Calu3 (cell line): ENCODE measurements around the gene MEI1. TPM values are rescaled to one million over a fixed set of nuclear protein-coding genes. Genes with fewer than 3 reads are reported as not detected.
"Not testable (repeated sequence)": the region's sequence is repeated elsewhere in the genome, so short reads cannot be mapped to it uniquely, and the experiment has no call there.

Experiments
- BruUV-seq: library from RNA; stranded (reverse); fragments of 400-500 nt; replicated peaks from 2 replicates; lab custom pipeline; 2021; lab: Mats Ljungman, UMichigan
- CTCF ChIA-PET: fragments of 300-600 bp; sonication (Branson Sonifier 250); formaldehyde crosslinking; loops from one replicate; lab custom pipeline; 2022; ENCODE audit warnings: antibody characterized with exemption; lab: Charles Lee
- DNase-seq: peaks from one replicate; pipeline ENCODE4 v3.0.0; 2022
- H3K27ac Mint-ChIP-seq: one replicate; pipeline ENCODE4 v1.8.0; 2022; ENCODE audit warnings: mixed read lengths; ENCODE audit not compliant: unreplicated experiment
- H3K27me3 Mint-ChIP-seq: one replicate; pipeline ENCODE4 v1.8.0; 2022; ENCODE audit warnings: mixed read lengths; ENCODE audit not compliant: unreplicated experiment
- H3K36me3 Mint-ChIP-seq: one replicate; pipeline ENCODE4 v1.8.0; 2022; ENCODE audit warnings: mild to moderate bottlenecking, moderate library complexity, mixed read lengths; ENCODE audit not compliant: insufficient read depth, unreplicated experiment
- H3K4me1 Mint-ChIP-seq: one replicate; pipeline ENCODE4 v1.8.0; 2022; ENCODE audit warnings: mild to moderate bottlenecking, low read depth, mixed read lengths; ENCODE audit not compliant: unreplicated experiment
- H3K4me3 Mint-ChIP-seq: one replicate; pipeline ENCODE4 v1.8.0; 2022; ENCODE audit warnings: mild to moderate bottlenecking, low read depth, moderate library complexity, mixed read lengths; ENCODE audit not compliant: unreplicated experiment
- H3K9me3 Mint-ChIP-seq: one replicate; pipeline ENCODE4 v1.8.0; 2022; ENCODE audit warnings: low read depth, mixed read lengths; ENCODE audit not compliant: unreplicated experiment
- intact Hi-C: fragments of 100-400 bp; cut with micrococcal nuclease; formaldehyde crosslinking; loops from one replicate; pipeline ENCODE4 v1.10.0; 2022; ENCODE audit not compliant: unreplicated experiment
- total RNA-seq: library from RNA; stranded (reverse); gene quantifications from 2 replicates; pipeline ENCODE4 v1.2.3, GENCODE V29; 2022
- TF ChIP-seq, protein P1 (sequence below): fragments of 200-600 bp; IDR thresholded peaks from one replicate; pipeline ENCODE4 v1.8.0; 2022; ENCODE audit warnings: antibody characterized with exemption; ENCODE audit not compliant: unreplicated experiment

Gene MEI1
- total RNA-seq, 1 experiment from 2014 or later: 0.68 TPM

DNA sequence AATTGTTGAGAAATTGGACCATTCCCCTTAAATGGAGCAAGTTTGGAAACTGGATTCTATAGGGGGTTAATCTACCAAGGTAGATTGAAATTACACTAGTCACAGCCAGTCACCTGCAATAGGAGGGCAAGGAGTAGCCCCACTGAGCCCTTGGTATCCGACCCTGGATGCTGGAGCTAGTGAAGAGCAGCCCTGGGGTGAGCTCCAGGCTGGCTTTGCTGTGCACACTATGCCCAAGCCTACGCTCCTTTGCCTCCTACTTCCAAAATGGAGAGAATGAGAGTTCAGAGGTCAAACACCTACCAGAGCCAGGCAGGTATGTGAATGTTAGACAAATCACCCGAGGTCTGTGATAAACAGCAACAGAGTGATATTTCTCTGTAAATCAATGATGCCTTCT lies 34.4 kb upstream of the MEI1 start:
- intact Hi-C loops: no loop called here
- Mint-ChIP-seq H3K27ac (no peak overlapping the region), H3K4me1 (peaks cover 13% of the 10 kb centered on the region), H3K27me3 (no peaks in the 10 kb centered on the region), H3K9me3 (no peaks in the 10 kb centered on the region), H3K4me3 (no peak overlapping the region), H3K36me3 (peaks cover 72% of the 10 kb centered on the region)
- BruUV-seq: no TSS peak
- CTCF ChIA-PET: interaction anchor here (0.6 kb wide), 1 partner anchor 21 kb away, joined by 3 read pairs; no protein-coding TSS in a partner anchor
- TF ChIP-seq, protein P1, sequence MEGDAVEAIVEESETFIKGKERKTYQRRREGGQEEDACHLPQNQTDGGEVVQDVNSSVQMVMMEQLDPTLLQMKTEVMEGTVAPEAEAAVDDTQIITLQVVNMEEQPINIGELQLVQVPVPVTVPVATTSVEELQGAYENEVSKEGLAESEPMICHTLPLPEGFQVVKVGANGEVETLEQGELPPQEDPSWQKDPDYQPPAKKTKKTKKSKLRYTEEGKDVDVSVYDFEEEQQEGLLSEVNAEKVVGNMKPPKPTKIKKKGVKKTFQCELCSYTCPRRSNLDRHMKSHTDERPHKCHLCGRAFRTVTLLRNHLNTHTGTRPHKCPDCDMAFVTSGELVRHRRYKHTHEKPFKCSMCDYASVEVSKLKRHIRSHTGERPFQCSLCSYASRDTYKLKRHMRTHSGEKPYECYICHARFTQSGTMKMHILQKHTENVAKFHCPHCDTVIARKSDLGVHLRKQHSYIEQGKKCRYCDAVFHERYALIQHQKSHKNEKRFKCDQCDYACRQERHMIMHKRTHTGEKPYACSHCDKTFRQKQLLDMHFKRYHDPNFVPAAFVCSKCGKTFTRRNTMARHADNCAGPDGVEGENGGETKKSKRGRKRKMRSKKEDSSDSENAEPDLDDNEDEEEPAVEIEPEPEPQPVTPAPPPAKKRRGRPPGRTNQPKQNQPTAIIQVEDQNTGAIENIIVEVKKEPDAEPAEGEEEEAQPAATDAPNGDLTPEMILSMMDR: no peak
- DNase-seq: no peak

DNA sequence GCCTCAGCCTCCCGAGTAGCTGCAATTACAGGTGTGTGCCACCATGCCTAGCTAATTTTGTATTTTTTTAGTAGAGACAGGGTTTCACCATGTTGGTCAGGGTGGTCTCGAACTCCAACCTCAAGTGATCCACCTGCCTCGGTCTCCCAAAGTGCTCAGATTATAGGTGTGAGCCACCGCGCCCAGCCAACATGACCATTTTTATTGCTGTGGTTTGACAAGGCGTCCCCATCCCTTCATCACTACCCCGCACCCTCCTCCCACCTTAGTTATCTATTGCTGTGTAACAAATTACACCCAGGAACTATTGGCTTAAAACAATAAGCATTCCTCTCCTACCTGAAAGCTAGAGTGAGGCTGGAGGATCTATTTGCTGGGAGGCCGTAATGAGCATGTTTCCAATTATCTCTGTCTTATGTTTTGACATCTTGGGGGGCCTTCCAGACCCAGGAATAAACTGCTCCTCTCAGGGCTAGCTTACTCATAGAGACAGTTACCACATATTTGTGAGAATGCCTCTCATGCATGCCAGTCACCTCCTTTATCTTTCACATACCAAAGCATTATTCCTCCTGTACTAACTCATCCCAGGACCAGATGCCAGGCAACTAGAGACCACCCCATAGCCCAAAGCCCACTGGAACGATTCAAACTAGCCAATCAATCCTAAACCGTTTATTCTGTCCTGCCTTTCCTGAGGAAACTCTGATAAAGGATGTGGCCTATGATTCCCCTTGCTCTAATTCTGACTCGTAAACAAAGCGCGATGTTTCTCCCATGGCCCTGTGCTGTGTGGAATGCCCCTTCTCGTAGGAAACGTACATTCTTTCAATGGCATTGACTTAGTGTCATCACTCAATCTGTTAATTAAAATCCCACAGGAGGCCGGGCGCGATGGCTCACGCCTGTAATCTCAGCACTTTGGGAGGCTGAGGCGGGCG lies 30.1 kb upstream of the MEI1 start:
- H3K4me3 Mint-ChIP-seq: no peak overlapping the region
- H3K27me3 Mint-ChIP-seq: no peaks in the 10 kb centered on the region
- no peaks in the 10 kb centered on the region for H3K9me3 Mint-ChIP-seq
- H3K4me1 Mint-ChIP-seq: peaks cover 25% of the 10 kb centered on the region
- peaks cover 71% of the 10 kb centered on the region for H3K36me3 Mint-ChIP-seq
- no peak overlapping the region for H3K27ac Mint-ChIP-seq
- BruUV-seq: no TSS peak
- CTCF ChIA-PET: no interaction called here
- TF ChIP-seq, protein P1: no peak
- intact Hi-C loops: no loop called here
- no peak for DNase-seq

DNA sequence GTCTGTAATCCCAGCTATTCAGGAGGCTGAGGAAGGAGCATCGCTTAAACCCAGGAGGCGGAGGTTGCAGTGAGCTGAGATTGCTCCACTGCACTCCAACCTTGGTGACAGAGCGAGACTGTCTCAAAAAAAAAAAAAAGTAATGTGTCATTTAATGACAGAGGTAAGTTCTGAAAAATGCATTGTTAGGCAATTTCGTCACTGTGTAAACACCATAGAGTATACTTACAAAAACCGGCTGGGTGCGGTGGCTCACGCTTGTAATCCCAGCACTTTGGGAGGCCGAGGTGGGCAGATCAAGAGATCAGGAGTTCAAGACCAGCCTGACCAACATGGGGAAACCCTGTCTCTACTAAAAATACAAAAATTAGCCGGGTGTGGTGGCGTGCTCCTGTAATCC lies 27.2 kb upstream of the MEI1 start:
- H3K4me3 Mint-ChIP-seq, BruUV-seq, intact Hi-C loops, H3K27me3 Mint-ChIP-seq, H3K9me3 Mint-ChIP-seq: not testable (repeated sequence)
- Mint-ChIP-seq H3K36me3 (peaks cover 59% of the 10 kb centered on the region), H3K27ac (peak overlapping the region; percentile 63), H3K4me1 (peaks cover 20% of the 10 kb centered on the region)
- peak; percentile 61 for DNase-seq
- CTCF ChIA-PET: interaction anchor here (0.6 to 1.6 kb wide), 5 partner anchors 9 to 620 kb away, joined by 3 to 4 read pairs (median 3); partner anchors contain the start of genes CENPM and SNU13

DNA sequence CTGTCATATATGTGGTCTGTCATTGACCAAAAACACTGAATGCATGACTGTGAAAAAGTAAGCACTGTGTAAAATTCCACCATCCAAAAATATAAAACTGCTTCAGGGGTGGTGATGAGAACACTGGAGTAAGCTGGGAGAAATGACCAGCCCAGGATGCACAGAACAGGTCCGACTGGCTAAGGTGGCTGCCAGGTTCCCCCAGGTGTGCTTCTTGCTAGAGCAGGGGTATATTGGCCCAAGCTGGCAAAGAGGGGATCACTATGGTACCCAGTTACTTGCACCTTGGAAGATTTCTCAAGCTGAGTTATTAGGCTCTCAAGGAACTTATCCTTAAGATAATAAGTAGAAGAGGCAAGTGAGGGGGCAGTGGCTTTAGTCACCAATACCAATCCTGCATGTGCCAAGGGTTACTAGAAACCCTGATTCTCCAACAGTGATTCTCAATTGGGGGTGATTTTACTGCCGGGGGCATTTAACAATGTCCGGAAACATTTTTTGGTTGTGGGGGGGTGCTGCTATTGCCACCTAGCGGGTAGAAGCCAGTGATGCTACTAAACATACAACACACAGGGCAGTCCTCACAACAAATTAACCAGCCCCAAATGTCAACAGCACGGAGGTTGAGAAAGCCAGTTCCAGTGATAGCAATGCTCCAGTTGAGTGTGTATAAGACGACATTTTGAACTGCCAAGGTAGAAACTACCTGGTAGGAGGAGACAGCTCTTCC lies 26.4 kb upstream of the MEI1 start:
- no peak for DNase-seq
- CTCF ChIA-PET: interaction anchor here (1.6 kb wide), 1 partner anchor 15 kb away, joined by 3 read pairs; the partner anchor contains the start of gene SNU13
- H3K36me3 Mint-ChIP-seq: peaks cover 59% of the 10 kb centered on the region

More for the DNA sequence above, 26.4 kb upstream of the MEI1 start:
- no peak overlapping the region for H3K4me3 Mint-ChIP-seq
- intact Hi-C loops: no loop called here
- no peaks in the 10 kb centered on the region for H3K27me3 Mint-ChIP-seq
- no peak overlapping the region for H3K27ac Mint-ChIP-seq
- no peaks in the 10 kb centered on the region for H3K9me3 Mint-ChIP-seq
- TF ChIP-seq, protein P1: no peak
- no TSS peak for BruUV-seq
- H3K4me1 Mint-ChIP-seq: peaks cover 12% of the 10 kb centered on the region
